NK-92 treated with Interleukin-12 subunit alpha and Interleukin-12 subunit beta, amount 100 ng/mL, for 24 hours (cell line): ENCODE results near the gene AGAP1.

ENCODE experiments used
- DNase-seq: peaks from one replicate; lab custom pipeline; 2025; lab: John Stamatoyannopoulos, UW

The AGAP1 gene

DNA sequence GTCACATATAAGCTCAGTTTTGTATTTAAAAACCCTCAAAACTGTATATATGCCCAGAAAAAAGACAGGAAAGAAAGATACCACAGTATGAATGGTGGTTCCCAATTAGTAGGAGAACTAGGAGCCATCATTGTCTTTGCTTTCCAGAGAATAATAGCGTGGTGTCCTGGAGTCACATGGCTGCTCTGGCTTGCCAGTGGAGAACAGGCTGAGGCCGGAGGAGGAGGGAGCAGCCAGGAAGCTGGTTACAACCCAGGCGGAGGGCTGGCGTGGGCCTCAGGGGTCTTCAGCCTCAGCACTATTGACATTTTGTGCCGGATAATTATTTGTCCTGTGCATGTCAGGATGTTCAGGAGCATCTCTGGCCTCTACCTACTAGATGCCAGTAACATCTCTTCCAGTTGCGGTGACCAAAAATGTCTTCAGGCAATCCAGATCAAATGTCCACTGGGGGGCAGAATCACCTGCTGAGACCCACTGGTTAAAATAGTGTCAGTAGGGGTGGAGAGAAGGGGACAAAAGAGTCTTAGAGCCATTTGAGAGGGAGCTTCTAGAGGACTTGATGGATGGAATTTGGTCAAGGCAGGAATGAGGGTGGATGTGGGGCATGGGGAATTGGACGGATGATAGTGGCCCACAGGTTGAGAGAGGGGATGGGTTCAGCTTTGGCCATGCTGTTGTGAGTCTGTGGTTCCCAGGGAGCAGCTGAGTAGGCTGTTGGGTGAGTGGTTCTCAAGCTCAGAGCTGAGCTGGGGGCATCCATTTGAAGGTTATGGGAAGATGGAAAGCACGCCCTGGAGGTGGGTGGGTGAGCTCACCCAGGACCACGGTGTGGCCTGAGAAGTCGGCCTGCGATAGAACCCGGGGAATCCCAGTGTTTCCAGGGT lies 144.9 kb downstream of the AGAP1 start:
- no peak for DNase-seq

DNA sequence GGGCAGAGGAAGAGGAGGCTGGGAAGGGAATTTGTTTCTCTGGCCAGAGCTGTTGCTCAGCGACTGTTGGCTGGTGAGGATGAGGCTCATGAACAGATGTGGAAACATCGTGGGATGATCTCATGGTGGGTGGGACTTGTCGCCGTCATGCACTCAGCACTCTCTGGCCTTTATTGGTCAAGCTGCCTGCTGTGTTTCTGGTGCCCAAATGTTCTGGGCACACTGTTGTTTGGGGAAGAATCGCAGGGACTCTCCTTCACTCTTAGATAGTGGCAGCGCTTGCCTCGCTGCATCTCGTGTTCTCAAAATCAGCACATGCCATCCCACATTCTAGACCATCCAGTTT lies 145.6 kb downstream of the AGAP1 start:
- no peak for DNase-seq

DNA sequence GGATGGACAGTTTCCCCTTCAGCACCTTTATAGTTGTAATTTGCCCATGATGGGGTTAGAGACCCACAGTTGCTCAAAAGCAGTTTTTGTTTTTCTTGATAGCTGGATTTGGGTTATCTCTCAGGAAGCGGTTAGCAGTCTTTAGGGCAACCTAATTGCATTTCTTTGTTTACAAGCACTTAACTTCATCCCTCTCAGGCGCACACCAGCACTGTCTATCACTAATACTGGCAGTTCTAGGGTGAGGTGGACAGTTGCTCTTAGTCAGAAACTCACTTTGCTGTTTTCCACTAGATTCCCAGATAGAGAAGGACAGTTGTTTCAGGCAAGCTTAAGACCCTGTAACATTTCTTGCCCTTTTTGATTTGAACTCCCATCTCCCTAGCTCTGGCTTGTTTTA lies 146.0 kb downstream of the AGAP1 start:
- DNase-seq: no peak

DNA sequence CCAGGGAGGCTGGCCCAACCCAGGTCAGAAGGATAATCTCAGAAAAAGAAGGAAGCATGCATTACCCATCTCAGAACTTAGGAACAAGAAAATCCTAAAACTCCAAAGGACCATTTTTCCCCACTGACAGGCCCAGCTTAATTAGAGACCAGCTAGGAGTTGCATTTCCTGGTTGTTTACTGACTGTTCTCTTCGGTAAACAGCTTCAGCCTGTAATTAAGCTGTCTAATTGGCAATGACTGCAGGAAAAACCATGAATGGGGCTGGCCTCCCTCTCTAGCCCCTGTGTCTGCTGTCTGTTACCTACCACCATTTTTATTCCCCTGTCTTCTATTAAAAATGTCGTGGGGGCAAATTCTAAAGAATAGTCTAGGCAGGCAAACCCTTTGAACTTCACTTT lies 146.5 kb downstream of the AGAP1 start:
- DNase-seq: no peak

DNA sequence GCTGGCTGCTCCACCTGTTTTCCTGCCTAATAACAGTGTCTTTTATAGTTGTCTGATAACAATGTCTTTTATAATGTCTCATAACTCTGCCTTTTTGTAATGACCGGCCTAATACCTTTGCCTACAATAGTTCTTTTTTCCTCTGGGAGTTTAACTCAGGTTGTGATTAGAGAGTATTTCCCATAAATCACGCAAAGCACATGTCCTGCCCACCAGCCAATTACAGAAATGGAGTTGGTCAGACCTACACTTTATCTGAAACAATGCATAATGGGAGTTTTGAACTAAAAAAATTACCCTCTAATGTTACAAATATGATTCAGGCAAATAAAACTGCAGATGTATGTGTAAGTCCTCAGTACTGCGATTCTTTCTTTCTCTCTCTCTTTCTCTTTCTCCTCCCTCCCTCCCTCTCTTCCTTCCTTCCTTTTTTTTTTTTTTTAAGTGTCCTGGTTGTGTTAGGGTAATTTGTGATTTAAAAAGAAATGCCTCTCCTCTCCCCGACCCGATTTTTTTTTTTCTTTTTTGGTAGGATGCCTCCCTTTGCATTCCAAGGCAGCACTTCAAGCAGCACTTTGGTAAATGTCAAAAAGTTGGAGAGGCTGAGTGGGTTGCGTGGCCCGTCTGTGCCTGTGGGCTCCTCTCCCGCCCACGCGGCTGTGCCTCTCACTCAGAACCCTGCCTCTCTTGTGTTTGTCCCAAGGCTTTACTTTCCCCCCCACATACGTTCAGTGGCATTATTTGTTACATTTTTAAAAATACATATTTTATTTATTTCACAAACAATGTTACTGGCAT lies 147.3 kb downstream of the AGAP1 start:
- no peak for DNase-seq

DNA sequence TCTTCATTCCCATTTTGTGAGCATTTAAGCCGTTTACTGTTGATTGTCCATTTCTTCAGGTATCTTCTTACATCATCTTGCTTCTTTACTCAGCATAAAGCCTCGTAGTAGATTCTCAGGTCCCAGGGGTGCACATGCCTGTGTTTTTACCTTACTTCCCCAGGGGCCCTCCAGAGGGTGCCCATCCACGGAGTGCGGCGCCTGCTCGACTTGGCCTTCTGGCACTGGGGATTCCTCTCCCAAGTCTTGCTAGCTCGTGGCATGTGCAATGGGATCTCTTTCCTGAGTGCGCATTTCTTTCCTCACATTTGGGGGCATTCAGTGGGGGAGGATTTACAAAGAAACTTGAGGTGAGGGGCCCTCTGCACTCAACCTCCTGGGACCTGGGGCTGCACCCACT lies 148.1 kb downstream of the AGAP1 start:
- no peak for DNase-seq

DNA sequence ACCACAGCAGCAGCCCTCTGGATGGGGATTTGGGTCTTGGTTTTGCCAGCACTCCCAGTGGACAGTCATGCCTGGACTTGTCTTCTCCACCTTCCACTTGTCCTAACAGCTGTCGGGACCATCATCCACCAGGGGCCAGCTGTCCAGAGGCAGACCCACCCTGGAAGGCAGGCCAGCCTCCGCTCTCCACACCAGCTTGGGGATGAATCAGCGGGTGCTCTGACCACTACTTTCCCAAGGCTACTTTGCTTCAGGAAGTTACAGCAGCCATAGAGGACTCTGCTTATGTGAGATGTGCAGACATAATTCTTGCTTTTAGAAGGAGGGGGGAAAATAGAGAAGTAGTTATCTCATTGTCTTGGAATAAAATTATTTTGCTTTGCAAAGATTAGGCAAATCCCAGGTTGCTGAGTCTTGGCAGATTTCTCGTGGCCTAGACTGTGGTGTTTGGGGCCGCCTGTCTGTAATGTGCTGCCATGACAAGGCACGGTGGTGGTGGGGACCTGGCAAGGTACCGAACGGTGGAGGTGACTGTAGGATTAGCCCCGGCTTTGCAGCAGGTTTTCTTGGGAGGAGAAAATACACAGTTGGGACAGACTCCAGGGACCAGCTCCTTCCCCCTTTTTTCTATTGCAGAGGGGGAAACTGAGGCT lies 148.7 kb downstream of the AGAP1 start:
- no peak for DNase-seq

DNA sequence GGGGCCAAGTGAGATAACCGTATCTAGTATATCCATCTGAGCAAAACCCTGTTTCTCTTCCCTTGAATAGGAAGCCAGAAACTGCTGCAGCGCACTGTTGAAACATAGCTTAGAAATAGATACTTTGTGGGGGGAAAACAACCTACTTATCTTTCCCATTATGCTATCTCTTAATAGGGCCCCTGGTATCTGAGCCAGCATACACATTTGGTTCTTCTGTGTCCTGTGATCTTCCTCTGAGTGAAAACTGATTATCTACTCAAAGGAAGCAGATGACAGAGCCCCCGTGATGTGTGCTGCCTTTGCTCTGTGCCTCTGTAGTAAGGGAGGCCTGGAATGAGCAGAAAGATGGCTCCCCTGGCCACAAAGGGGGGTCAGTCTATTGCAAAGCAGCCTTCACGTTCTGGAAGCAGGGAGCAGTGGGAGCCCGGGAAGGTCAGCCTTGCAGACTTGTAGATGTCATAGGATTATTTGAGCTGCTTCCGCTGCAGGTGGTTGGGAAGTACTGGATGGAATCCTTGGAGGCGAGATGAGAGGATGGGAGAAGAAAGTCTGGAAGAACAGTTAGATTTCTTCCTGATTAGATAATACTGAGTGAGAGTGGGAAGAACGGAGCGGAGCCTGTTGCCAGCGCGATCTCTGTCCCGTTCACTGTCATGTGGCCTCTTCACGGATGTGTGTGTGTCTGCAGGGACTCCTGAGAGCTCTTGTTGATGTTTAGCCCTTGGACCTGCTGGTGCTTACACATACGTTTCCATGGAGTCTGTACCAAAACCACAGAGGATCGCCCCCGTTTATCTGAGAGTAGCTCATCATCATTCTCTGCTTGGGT lies 150.1 kb downstream of the AGAP1 start:
- DNase-seq: no peak

DNA sequence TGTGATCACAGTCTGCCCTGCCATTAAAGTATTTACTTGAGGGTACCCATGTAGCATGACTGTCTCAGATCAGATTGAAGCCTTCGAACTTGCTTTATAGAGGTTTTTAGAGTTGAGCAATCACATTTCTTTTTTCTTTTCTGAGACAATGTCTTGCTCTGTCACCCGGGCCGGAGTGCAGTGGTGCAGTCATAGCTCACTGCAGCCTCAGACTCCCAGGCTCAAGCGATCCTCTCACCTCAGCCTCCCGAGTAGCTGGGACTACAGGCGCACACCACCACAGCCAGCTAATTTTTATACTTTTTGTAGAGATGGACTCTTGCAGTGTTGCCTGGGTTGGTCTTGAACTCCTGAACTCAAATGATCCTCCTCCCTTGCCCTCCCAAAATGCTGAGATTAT lies 153.4 kb downstream of the AGAP1 start:
- DNase-seq: no peak

DNA sequence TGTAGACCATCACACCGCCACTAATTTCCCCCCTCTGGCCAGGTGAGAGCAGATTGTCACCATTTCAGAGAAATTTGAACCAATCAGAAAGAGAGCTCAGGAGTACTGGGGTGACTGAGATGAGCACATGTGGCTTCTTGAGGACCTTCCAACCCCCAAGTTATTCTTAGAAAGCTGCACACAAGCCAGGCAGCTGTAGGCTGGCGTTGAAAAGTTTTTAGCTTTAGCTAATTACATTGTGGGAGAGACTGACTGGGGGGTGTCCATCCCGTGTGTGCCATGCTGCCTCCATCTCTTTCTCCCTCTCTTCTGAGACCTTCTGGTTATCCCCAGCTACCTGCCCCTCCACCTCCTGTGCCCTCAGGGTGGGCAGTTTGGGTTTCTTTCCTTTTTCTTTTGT lies 154.0 kb downstream of the AGAP1 start:
- DNase-seq: no peak

DNA sequence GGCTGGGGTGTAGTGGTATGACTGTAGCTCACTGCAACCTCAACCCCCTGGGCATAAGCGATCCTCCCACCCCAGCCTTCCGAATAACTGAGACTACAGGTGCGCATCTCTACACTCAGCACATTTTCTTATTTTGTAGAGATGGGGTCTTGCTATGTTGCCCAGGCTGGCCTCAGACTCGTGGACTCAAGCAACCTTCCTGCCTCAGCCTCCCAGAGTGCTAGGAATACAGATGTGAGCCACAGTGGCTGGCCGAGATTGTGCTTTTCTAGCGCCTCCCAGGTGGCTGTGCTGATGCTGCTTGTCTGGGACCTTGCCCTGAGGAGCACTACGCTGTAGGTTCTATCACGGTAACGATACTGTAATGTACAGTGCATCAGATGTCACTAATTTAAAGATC lies 155.6 kb downstream of the AGAP1 start:
- no peak for DNase-seq

DNA sequence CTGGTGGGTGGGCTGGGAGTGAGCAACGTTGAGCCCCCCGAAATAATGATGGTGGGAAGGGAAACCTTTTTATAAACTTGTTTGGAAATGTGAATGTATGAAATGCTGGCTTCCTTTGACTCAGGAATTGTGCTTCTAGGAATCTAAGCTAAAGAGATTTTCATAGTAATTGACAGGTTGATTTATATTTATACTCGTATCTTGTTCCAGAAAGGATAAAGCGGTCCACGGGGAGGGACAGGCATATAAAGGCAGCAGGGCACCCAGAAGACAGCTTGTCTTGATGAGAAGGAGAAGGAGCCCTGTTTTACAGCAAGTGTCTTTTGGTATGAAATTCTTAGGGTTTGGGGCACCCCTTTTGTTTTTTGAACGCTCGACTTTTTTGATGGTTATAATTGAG lies 157.8 kb downstream of the AGAP1 start:
- no peak for DNase-seq

DNA sequence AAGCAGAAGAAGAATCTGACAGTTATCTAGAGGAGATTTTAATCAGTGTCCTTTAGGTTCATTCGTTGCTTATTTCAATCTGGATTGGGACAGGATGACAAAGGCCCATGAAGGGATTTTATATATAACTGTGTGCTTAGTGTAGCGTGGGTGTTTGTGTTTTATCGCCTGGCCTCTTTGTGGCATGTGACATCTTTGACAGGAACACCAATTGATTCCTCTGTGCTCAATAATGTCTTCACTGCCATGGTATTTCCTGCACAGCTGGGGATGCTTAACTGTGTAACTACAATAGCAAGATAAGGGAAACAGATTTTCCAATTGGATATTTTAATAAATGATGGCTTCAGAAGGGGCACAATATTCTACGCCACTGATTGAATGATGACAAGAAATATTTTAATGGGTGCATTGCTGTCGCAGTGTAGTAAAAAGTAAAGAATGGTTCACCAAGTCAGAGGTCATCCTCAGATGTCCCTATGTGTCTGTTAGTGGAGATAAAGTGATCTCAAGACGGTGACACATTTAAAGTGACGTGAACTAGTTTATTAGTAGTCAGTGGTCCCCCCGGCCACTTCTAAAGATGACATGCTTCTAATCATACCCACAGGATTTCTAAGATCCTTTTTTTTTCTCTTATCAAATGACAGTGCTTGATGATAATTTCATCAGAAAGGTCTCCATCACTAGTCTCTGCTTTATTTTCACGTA lies 160.4 kb downstream of the AGAP1 start:
- no peak for DNase-seq

DNA sequence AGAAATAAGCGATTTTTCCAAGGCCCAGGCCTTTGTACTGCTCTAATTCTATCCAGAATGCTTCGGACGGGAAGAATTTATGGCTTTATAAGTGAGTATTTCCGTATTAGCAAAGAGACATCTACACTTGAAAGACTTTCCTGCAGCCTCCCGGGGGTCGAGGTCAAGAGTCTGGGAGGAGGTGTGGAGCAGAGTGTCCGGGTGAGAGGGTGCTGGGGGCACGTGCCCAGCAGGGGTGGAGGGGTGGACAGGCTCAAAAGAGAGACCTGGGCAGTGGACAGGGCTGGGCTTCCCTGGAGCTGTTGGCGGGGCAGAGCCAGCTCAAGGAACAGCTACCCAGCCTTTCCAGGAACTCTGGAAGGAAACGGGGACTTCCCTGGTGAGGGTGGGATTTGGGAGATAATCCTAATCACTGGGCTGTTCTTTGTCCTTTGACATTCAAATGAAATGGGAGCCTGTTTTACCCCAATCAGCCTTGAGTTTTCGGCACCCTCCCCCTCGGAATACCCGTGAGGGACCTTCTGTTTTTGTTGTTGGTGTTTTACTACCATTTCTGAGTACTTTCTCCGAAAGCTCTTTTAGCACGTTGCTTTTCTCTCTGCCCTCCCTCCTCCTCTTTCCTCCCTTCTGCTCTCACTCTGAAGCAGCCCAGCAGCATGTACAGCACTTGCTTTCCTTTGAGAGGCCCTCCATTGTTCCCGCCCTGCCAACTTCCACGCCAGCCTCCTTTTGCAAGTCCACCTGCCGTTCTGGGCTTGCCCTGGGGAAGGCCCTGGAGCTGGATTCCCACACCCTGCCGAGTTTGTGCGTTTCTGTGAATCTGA lies 164.7 kb downstream of the AGAP1 start:
- DNase-seq: no peak

DNA sequence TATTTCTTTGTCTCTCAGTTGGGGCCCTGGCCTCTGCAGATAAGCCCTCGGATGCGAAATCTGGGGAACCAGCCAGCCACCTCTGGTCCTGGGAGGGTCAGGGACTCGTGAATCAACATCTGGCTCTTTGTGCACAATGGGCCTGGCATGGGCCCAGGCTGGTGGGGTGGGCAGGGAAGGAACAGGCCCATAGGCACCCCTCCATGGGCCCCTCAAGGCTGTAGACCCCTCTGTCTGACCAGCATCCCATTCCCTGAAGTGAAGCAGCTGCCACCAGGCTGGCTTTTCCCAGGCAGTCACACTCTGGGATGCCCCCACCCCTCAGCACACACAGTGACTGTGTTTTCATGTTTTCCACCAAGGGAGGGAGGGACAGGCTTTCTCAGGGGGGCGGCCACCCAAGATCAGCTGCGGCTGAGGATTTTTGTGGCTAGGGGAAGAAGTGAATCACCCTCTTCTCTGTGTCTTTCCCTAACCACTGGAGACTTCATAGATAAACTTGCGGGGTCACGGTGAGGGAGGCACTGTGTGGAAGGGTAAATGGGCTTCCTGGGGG lies 166.0 kb downstream of the AGAP1 start:
- no peak for DNase-seq

DNA sequence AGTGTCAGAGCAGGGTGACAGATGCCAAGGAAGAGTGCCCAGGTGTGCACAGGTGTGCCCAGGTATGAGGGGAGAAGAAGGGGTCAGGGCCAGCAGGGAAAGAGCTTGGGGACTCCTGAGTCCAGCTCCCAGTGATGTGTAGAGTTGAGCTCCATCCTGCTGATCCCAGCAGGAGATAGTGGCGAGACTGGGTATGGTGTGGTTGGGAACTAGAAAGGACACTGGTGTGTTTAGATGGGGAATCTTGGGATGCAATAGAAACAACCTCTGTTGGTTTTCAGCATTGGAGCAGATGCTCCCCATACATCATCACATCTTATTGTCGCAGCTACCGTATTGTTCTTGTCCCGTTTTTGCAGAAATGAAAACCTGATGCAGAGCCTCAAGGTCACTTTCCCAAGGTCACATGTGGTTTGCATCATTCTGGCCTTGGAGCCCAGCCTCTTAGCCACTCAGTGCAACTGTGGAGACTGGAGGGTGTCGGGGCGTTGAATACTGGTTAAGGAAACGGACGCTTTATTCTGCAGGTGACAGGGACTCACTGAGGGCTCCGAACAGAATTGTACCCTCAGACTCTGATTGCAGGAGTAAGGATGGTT lies 166.7 kb downstream of the AGAP1 start:
- DNase-seq: no peak

DNA sequence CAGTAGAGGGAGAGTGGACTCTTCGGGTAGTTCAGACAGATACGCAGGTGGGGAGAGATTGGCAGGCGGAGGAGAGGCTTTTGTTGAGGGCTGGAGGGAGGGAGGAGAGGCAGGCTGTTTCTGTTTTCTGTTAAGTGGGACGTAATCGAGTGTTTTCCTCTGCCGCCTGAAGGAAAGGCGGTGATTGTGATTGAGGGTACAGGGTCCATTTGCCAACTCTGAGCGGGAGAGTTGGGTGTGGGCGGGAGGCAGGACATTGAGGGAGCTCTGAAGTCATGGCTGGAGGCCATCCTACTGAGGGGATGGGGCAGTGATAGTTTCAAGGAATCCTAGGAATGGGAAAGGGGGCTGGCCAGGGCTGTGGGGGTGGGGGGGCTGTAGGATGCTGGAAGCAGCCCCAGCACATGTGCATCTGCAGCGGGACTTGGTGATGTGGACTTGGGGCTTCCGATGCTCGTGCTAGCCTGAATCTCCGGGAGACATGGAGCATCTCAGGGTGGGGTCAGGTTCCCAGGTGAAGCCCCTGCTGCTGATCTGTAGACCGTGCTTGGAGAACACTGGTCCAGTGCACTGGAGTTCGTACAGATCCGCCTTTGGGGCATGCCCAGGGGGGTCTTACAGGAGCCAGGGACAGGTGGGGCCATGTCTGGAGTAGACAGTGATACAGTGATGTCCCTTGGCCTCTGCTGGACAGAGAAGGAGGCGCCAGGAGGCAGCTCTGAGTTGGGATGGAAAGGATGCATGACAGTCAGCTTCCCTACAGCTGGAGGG lies 167.5 kb downstream of the AGAP1 start:
- DNase-seq: no peak

DNA sequence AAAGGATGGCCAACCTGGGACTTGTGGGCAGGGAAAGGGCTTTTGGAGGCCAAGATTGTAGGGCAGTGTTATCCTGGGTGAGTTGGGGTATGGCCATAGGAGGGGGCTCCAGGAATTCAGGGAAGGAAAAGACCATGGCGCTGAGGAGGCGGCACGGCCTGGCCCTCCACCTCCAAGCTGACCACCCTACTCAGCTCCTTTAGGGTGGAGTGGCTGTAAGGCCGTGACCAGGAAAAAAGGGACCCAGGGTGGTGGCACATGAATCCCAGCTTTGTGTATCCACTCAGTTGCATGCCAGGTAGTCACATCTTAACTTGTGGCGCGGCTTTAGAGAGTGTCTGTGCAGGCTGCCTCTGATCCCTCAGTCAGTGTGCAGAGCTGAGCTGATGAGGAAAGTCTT lies 168.1 kb downstream of the AGAP1 start:
- no peak for DNase-seq

DNA sequence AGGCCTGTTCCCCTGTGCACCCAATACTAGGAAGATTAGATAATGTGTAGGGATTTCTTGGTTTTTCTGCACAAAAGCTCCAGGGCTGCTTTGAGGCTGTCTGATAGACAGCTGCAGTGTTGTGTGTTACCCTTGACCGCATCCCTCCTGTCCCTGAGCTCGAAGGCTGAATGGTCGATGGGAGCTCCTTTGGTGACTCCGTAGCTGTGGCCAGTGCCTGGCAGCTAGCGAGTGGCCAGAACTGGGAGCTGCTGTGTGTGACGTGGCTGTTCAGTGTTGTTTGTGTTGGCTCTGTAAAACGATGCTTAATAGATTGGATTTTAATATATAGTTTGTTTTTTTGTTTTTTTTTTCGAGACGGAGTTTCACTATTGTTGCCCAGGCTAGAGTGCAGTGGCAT lies 170.0 kb downstream of the AGAP1 start:
- no peak for DNase-seq
